ENCODE results near the gene ULBP1.
"Not testable (repeated sequence)": the region's sequence is repeated elsewhere in the genome, so short reads cannot be mapped to it uniquely, and the experiment has no call there.

The ULBP1 gene

DNA sequence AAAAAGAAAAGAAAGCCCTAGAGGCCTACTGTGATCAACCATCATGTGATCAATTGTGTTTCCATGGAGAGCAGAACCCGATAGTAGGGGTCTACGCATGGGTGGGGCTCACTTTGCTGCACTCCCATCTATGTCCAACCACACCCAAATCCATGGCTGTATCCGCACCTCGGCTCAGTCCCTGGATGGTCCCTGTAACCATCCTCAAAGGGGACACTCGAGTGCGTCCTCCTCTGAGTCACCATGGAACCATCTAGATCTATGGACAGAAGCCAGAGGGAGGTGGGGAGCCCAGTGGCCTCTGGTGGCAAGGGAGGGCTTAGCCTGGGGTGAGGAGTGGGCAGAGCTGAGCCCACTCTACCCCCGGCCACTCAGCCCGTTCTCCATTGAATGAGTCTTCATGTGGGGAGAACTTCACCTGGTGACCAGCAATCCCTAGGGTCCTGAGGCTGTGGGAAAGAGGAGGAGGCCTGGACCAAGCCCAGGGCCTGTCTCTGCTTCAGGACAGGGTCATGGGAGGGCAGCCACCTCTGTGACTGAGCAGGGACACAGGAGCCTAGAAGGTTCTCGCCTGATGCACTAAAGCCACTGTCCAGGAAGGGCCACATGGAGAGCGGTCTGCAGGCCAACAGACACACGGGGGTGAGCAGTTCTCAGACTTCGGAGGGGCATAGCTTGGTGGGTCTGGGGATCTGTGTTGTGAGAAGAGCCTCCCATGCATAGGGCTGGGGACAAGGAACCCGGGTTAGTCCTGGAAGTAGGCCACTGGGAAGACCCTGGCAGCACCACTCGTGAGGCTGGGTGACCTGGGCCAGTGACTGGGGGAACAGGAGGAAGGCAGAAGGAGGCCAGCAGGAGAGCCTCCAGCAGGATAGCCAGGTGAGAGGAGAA, 42.3 kb downstream of the ULBP1 start:
- DNase-seq (ENCODE audit: low spot score): no peak

DNA sequence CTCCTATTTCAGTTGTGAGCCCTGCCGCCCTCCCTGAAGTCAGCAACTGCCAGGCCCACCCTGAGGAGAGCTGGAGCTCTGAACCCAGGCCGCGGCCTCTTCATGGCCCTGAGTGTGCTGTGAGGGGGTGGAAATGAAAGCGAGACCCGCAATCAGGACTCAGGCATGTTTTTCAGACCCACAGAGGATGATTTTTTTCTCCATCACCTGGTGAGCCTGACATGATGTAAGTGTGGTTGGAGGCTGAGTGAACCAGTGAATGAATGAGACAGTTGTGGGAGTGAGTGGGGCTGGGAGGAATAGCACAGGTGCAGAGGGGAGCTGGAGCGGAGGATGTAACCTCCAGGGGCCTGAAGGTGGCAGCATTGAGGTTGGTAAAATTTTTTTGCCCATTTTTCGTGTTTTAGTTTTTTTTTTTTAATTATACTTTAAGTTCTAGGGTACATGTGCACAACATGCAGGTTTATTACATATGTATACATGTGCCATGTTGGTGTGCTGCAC, 43.3 kb downstream of the ULBP1 start:
- DNase-seq (ENCODE audit: low spot score): peak; percentile 39

DNA sequence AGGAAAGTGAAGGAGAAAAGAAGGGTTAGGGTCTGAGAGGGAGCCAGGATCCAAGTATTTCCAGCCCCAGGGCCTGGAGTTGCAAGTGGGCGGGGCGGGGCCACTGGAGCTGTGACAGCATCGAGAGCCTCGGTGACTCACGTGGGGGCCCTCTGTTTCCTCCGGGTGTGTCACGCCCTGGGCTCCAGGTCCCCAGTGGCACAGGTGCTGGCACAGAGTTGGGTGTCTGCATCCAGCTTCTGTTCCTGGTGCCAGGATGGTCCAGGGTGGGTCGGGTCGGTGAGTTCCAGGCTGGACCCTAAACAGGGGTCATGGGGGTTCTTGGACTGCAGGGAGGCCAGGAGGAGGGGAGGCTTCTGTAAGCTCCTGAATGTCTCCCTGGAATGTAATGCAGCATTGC, 44.8 kb downstream of the ULBP1 start:
- peak; percentile 69 for DNase-seq (ENCODE audit: low spot score)

DNA sequence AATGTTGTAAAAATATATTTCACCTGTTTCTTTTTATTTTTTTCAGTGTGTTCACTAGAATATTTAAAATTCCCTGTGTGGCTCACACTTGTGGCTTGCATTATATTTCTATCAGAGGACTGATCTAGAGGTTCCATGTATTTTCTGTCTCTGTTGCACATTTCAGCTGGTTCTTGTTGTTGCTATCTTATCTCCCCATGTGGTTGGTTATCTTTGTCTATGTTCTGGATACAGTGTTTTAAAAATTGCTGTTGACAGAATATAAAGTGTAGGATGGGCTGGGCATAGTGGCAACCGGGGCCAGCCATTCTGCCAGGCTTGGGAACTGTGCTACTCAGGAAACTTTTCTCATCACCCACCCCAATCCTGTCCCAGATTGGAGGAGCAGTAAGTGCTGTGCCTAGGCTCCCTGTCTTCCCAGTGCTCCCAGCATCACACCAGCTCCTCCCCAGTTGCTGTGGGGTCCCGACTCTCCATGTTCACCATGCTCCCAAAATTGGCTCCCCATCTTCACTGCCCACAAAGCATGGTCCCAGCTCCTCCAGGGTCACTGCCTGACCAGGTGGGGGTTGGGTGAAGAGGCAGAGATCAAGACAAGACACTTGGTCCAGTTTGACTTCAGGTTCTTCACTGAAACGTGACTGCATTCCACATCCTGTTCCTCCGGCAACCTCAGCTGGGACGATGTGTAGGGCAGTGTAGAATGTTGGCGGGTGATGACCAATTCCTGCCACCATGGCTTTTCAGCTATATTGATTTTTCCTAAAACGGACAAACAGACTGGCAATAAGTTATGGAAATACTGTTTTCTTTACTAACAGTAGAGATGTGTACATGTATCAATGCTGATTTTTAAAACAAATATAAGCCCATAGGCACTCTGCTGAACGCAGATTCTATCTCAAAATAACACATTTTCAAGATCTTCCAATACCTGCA, 49.4 kb downstream of the ULBP1 start:
- not testable (repeated sequence) for DNase-seq (ENCODE audit: low spot score)

- not testable (repeated sequence) for DNase-seq (ENCODE audit: low spot score)
Observed at GRCh38 chr6:150013785-150014622, 50.3 kb downstream of the ULBP1 start.

- DNase-seq (ENCODE audit: low spot score): not testable (repeated sequence)
Observed at GRCh38 chr6:150014623-150015280, 51.0 kb downstream of the ULBP1 start.

GRCh38 chr6:150015281-150016001, 51.7 kb downstream of the ULBP1 start:
- DNase-seq (ENCODE audit: low spot score): not testable (repeated sequence)

DNA sequence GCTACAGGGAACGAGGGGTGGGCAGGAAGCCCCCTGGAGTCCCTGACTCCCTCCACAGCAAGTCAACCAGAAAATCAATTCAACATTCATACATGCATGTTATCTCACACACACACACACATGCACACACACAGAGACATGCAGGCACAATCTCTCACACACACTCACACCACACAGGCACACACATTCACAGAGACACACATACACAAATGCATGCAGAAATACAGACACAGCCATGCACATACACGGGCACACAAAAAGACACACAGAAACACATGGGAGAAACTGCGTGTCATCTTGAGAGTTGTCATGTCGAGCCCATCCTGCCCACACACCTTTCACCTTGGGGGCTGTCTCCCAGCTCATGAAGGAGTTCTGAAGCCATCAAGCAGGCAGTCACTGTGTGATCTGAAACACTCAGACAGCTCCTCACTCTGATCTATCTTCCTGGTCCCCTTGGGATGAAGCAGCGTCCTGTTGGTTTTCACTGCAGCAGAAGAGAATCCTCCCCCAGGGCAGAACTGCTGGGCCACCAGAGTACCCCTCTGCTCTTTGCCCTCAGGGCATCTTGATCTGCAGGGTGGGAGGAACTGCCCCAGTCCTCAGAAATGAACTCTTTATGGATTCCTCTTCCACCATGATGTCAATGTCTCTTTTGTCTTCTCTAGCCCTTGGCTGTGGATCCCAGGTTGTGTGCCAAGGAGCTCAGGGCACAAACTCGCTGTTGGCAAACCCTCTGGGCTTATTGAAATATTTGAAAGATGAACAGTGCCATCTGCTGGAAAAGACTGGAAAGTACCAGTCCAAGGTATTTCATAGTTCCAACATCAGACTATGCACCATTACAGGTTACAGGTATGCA, 52.8 kb downstream of the ULBP1 start:
- DNase-seq (ENCODE audit: low spot score): peak; percentile 74

DNA sequence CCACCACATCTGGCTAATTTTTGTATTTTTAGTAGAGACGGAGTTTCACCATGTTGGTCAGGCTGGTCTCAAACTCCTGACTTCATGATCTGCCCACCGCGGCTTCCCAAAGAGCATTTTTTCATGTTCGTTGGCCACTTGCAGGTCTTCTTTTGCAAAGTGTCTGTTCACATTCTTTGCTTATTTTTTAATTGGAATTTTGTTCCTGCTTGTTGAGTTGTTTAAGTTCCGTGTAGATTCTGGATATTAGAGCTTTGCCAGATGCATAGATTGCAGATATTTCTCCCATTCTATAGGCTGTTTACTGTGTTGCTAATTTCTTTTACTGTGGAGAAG, 53.4 kb downstream of the ULBP1 start:
- DNase-seq (ENCODE audit: low spot score): not testable (repeated sequence)

DNA sequence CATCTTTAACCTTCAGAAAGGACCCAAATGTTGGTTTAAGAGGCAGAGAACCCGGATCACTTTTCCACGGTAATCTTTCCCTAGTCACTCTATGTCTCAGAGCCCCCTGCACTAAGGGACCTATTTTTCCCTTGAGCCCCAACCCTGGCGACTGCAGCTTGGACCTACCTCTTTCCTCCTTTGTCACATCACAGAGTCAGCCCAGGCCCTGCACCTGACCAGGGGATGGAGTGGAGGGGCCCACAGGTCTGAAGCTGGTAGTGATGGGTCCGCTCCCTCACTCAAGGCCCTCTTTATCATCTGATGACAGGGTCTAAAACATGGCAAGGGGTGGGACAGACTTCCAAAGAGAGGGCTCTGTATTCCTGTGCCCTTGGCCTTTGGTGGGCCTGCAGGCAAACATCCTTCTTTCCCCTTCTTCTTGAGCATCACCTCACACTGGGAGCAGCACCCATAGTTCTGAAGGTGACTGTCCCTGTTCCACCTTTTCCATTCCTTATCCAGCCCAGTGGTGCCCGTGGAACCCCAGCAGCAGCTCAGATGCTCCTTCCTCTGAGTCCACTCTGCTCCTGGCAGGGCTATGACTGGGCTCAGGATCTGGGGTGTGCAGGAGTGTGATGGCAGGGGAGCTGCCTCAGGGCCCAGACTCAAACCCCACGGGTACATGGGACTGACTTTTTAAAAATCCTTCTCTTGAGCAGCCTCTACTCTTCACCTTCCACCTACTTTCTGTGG, 55.3 kb downstream of the ULBP1 start:
- DNase-seq (ENCODE audit: low spot score): no peak

- not testable (repeated sequence) for DNase-seq (ENCODE audit: low spot score)
Observed at GRCh38 chr6:150021870-150022269, 58.1 kb downstream of the ULBP1 start.

Measured in RKO (cell line).